CD4-positive, alpha-beta T cell treated with Interleukin-21 for 1 hour (primary cell): Measurements from ENCODE around the gene LAMA3.
A peak's percentile ranks its signal among the peaks of the same experiment; 100 is the strongest.
"Not testable (repeated sequence)": the region's sequence is repeated elsewhere in the genome, so short reads cannot be mapped to it uniquely, and the experiment has no call there.

Experiments
- DNase-seq: peaks from one replicate; pipeline ENCODE4 v3.0.0-alpha.2; 2020

LAMA3 gene

GRCh38 chr18:23710068-23710527 is 20.8 kb downstream of the LAMA3 start:
- no peak for DNase-seq

DNA sequence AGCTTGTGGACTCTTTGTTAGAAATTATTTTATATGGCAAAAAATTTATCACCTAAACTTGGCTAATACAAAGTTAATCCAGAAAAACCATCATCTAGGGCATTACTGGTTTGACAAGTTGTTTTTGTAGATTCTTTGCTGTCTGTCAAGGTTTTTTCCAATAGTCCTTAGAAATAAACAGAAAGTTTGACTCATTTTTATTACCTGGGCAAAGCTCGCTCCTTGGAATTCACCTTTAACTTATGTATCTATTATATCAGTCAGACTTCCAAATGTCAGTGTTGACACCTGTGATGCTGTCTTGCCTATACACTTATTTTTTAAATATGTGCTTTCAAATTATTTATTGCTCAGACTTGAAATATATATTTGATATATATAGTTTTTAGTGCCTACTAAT is 21.7 kb downstream of the LAMA3 start:
- no peak for DNase-seq

DNA sequence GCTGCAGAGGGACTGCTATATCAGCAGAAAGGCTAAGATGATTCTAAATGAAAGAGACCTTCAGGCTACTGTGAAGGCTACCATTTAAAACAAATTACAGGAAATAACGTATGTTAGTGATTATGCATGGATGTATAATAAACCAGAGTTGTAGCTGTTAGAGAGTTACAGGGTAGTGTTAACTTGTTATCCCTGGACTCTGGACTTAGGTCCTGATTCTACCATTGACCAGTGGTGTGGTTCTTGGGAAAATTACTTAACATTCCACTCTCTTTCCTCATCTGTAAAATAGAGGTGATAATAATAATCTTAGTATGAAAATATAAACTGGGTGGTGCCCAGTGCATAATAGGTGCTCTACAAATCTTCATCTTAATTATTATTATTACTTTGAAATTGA is 22.2 kb downstream of the LAMA3 start:
- no peak for DNase-seq

- peak; percentile 19 for DNase-seq
Observed at GRCh38 chr18:23712445-23712844, 23.2 kb downstream of the LAMA3 start.

GRCh38 chr18:23714576-23714975 is 25.3 kb downstream of the LAMA3 start:
- no peak for DNase-seq

DNA sequence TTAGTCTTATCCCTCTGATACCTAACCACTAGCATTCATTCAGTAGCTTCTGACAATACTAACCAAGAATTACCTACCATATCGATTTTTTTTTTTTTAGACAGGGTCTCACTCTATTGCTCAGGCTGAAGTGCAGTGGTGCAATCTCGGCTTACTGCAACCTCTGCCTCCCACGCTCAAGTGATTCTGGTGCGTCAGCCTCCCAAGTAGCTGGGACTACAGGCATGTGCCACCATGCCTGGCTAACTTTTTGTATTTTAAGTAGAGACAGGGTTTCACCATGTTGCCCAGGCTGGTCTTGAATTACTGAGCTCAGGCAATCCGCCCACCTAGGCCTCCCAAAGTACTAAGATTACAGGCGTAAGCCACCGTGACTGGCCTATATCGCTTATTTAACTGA is 26.8 kb downstream of the LAMA3 start:
- DNase-seq = not testable (repeated sequence)

DNA sequence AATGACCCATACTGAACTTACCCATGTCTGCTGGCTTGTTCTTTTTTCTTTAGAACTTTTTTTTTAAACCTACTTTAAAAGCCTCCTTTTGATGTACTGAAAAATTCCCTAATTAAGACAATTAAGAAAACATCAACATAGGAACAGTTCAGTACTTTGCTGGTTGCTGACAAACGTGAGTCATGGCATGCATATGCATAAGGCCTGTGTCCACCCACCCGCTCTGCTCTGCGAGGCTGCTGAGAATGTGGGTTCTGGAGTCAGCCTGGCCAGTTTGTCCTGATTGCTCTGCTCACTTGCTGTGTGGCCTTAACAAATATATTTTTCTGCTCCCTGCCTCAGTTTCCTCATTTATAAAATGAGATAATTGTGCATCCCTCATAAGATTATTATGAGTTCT is 27.3 kb downstream of the LAMA3 start:
- DNase-seq = no peak

DNA sequence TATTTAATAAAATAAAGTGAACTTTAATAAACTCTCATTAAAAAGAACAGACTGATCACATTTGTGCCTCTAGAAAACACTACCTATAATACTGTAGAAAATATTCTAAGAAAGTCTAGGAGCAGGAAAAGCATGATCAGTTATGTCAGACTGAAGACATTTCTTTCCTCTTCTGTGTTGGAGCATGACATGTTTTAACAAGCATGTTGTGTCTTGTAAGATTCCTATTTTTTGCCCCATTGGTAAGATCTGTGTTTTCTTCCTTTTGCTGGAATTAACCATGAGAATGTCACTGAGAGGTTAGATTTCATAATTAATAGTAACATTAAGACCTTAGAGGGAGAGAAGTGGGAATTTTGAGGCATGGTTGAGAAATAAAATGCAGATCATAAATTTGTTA is 27.7 kb downstream of the LAMA3 start:
- DNase-seq = no peak

- DNase-seq = no peak
Observed at GRCh38 chr18:23718243-23718720, 29.0 kb downstream of the LAMA3 start.

DNA sequence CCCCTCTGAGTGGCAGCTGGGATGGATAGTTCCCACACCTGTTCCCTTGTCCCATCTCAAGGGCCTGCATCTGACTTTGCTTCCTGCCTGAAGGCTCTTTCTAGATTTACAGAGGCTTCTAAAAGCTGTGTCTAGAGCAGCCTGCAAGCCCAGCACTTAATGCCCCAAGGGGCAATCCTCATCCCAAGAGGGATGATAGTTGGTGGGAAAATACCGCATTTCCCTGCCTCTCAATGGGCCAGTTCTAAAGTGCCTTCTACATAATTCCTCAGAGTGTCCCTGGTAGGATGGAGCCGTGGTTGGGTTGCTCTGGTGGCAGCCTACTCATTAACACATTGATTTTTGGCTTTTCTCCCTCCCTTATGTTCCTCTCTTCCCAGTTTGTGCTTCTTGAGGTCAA is 29.5 kb downstream of the LAMA3 start:
- DNase-seq = no peak

GRCh38 chr18:23719634-23720201 is 30.5 kb downstream of the LAMA3 start:
- DNase-seq = no peak

DNA sequence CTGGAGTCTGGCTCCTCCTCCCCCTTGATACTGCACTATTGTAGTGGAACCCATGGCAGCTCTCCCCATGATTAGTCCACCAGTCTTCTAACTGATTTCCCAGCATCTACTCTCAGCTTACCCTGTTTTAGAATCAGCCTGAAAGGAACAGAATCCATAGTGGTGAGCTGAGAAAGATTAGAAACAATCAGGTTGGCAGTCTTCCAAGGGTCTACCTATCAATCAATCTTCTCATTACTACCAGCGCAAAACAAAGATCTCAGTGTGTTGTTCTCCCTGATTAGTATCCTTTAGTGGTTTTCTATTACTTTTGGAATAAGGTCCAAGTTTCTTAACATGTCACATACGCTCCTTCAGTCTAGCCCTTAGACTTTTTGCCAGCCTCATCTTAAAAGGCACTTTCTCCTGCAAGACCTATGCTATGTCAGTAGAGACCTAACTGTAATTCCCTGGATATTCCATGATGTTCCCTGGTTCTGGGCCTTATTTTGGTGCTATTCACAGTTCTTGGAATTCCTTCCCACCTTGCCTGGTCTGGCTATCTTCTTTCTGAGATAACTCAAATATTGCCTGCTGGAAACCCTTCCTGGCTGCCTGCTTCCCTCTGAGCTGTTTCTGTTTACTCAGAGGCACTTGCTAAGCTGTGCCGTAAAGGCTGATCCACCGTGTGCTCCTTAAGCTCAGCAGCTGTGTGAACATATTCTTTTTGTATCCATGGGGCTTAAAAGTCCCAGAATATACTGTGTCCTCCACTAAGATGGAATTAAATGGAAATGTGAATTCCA is 32.6 kb downstream of the LAMA3 start:
- DNase-seq = no peak

DNA sequence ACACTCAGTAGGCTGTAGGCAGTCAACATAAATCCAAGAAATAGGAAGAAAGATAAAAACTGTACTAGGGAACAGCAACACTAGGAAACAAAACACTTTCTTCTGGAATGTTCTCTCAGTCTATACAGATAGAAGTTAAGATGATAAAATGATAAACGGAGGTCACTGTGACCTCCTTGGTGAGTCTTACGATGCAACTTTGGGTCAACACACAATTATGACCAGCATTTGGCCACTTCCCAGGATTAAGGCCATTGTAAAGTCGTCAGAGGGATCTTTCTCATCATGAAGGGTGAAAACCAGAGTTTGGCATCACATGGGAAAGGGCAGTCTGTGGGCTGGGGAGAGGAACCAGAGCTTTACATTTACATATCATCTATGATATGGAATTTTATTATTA is 33.4 kb downstream of the LAMA3 start:
- DNase-seq = no peak

GRCh38 chr18:23723121-23723520 is 33.9 kb downstream of the LAMA3 start:
- no peak for DNase-seq

DNA sequence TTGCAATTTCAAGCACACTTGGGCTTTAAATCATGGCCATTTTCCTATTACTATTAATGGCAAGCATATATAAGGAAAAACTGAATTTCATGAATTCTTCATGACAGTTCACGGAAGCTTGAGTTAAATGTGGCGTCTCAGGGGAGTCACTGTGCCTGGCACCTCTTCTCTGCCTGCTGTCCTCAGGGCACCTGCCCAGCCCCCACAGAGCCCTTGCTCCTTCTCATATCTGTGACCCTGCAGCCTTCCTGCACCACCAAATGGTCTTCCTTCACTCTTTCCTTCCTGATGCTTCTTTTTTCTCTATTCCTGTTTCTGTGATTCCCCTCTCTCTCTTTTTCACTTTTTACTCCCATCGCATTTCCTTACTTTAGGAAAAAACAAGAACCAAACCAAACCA is 35.4 kb downstream of the LAMA3 start:
- no peak for DNase-seq

DNA sequence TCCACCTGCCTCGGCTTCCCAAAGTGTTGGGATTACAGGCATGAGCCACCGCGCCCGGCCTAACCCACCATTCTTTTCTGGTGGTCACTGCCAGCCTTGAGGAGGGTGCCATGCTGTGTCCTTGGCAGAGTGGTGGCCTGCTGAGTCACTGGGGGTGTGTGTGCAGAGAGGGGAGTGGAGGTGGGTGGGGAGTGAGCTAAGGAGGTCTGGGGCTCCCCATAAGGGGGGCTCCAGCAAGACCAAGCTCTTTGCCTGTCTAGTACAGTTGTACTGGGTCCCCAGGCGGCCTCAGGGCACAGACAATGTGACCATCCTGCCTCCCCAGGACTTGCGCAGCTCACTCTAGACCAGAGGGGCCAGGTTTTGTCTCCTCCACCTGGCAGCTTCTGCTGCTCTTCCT is 36.1 kb downstream of the LAMA3 start:
- no peak for DNase-seq

DNA sequence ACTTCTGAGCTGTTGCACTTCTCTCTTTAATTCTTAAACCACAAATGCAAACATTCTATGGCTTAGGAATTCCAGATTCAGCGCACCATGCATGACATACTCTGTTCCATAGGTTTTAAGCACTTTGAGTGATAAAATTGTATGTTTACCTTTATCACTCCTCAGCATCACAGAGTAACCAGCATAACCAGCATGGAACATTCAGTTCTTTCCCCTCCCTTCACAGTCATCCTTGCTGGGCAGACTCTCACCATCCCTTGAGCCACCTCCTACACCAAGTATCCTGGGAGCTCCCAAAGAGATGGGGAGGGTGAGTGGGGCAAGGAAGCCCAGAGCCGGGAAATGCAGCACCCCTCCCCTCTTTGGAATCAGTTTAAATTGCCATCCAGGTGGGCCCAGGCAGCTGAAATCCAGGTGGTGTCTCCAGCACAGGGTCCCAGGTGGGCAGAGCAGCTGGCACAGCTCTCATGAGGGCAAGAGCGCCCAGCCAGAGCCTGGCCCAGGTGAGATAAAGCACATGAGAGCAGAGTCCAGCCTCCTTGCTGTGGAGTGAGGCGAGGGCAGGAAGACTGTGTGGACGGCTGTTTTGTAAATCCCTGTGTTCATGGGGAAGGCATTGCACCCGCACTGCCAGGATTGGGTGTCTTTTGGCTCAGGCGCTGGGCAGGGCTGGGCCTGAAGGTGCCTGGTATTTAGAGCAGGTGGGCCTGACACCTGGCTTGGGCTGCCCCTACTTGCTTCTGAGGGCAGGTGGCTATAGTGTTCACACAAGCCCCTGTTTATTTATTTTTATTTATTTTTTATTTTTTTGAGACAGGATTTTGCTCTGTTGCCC is 36.8 kb downstream of the LAMA3 start:
- DNase-seq = no peak

DNA sequence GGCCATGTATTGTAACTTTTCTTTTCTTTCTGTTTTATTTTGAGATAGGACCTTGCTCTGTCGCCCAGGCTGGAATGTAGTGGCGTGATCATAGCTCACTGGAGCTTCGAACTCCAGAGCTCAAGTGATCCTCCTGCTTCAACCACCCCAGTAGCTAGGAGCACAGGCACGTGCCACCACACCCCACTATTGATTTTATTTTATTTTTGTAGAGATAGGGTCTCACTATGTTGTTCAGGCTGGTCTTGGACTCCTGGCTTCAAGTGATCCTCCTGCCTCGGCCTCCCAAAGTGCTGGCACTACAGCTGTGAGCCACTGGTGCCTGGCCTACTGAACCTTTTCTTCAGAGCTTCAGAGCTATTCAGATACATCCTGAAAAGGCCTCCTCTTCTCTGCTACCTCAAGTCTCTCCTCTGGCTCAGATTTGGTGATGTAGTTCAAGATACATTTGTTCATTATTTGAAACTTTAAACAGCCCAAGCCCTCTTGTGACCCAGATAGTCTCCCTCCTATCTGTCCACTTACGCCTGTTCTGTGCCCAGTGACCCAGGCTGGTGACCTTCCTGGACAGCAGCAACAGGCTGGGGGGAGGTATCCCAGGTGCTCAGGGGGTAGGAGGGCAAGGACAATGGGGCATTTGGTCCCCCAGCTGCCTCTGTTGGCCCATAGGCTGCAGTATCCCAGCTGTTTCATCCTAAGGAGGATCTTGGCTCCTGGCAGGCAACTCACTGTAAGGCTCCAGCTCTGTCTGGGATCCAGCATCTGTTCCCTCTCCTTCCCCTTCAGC is 38.6 kb downstream of the LAMA3 start:
- no peak for DNase-seq

DNA sequence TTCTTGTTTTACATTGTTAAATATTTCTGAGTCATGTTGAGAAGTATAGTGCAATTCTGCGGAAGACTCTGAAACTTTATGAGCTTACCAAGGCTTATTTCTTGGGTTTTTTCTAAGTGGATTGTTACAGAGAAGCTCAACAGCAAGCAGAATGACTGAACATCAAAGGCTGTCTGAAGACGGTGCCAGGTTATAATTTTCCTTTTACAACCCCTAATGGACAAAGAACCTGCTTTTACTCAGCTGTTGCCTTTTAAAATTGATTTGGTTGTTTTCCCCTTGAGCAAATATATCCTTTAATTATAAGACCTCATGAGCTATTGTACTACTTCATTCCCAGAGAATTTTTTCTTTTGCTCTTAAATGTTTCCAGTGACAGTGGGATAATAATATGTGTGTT is 41.6 kb downstream of the LAMA3 start:
- DNase-seq = no peak

DNA sequence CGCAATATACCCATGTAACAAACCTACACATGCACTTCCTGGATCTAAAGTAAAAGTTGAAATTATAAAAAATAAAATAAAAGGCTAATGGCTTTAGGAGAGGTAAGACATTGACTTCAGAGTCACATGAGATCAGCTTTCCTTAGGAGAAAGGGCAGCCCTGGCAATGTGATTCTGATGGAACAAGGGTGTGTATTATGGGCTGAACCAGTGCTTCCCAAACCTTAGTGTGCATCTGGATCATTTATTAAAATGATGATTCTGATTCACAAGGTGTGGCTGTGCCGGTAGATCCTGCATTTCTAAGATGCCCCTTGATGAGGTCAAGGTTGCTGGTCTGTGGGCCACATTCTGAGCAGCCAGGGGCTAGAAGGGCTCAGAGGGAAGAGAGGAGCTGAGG is 42.6 kb downstream of the LAMA3 start:
- DNase-seq = no peak

GRCh38 chr18:23732439-23732838 is 43.2 kb downstream of the LAMA3 start:
- DNase-seq = no peak

DNA sequence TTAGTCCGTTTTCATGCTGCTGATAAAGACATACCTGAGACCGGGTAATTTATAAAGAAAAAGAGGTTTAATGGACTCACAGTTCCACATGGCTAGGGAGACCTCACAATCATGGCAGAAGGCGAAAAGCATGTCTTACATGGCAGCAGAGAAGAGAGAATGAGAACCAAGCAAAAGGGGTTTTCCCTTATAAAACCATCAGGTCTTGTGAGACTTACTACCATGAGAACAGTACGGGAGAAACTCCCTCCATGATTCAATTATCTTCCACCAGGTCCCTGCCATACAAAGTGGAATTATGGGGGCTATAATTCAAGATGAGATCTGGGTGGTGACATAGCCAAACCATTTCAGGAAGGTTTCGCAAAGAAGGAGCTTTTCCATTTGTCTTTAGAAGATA is 44.0 kb downstream of the LAMA3 start:
- DNase-seq = not testable (repeated sequence)

GRCh38 chr18:23733895-23734294 is 44.6 kb downstream of the LAMA3 start:
- DNase-seq = no peak
